Fibroblast of lung (primary cell): ENCODE results near the gene SMCO2.

Experiments used
- EZH2 ChIP-seq: IDR thresholded peaks from 2 replicates; pipeline ENCODE4 v1.5.1; 2012; ENCODE audit warnings: low read length, control low read depth, mild to moderate bottlenecking; ENCODE audit errors: missing control alignments
- TF ChIP-seq, protein P1 (sequence below), 2 donors: IDR thresholded peaks in 1 of 2; conservative IDR thresholded peaks in 1 of 2; 1 replicate in 1 of 2; 2 replicates in 1 of 2; pipeline ENCODE4 v1.5.1; 2011 to 2012; ENCODE audit warnings: low read length in 2 of 2, control low read depth in 1 of 2, inconsistent platforms in 1 of 2, low read depth in 1 of 2, mild to moderate bottlenecking in 1 of 2

DNA sequence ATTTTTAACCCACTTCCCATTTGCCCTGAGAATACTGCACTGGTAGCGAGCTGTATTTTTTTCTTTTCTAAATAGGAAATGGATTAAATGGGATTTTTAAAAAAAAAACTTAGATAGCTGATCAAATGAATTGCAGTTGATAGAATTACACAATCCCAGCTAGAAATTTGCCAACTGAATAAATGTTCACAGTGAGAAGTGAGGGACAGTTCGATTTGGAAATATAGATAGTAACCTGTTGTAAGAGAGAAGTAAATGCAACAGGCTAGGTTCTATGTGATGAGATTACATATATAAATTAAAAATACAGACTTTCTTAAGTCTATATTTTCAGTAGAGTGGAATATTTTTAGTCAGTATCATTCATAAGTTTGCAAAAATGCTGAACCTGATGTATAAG lies 48.1 kb upstream of the SMCO2 start:
- TF ChIP-seq, protein P1, sequence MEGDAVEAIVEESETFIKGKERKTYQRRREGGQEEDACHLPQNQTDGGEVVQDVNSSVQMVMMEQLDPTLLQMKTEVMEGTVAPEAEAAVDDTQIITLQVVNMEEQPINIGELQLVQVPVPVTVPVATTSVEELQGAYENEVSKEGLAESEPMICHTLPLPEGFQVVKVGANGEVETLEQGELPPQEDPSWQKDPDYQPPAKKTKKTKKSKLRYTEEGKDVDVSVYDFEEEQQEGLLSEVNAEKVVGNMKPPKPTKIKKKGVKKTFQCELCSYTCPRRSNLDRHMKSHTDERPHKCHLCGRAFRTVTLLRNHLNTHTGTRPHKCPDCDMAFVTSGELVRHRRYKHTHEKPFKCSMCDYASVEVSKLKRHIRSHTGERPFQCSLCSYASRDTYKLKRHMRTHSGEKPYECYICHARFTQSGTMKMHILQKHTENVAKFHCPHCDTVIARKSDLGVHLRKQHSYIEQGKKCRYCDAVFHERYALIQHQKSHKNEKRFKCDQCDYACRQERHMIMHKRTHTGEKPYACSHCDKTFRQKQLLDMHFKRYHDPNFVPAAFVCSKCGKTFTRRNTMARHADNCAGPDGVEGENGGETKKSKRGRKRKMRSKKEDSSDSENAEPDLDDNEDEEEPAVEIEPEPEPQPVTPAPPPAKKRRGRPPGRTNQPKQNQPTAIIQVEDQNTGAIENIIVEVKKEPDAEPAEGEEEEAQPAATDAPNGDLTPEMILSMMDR (conservative IDR thresholded peaks at IDR 0.05 in 1 of 2, IDR thresholded peaks at IDR 0.05 in 1 of 2; ENCODE audit: low read depth in 1 of 2, low read length in 2 of 2): no peak
- no peak for TF ChIP-seq EZH2
